HG03442 (cell line): ENCODE measurements around the gene TREML4.

Experiments used
- ATAC-seq: cut with Tn5 transposase; IDR thresholded peaks from one replicate; pipeline ENCODE4 v1.9.1; 2021; ENCODE audit warnings: mild to moderate bottlenecking, moderate library complexity; ENCODE audit not compliant: unreplicated experiment

Gene TREML4

DNA sequence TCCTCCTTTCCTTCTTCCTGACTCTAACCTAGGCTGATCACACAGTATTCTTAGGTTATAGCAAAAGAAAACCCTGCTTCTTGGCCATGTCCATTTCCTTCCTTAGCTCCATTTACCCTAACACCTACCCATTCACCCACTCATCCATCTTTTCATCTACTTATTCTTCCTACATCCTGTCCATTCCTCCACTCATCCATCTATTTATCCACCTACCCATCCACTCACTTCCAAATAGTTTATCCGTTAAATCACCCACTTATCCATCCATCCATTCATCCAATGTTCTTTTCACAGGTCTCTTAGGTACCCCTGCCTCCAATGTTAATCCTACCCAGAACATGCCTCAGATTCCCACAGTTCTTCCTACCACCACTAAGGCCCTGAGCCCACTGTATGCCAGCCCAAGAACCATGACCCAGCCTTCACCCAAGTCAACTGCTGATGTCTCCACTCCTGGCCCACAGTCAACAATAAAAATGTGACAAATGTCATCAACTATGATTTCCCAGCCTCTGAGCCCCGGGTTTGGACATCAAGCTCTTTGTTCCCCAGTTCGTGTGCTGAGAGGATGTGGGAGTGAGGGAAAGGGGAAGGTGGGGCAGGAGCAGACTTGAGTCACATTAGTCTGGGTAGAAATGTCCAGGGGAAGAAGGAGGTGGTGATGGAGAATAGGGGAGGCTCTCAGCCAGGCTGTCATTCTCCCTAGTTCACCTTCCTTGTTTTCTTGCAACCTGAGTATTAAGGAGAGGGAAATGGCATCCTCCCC is 24.4 kb downstream of the TREML4 start:
- no peak for ATAC-seq

- ATAC-seq: no peak
These were observed 27.0 kb downstream of the TREML4 start for GRCh38 chr6:41255110-41255509.

DNA sequence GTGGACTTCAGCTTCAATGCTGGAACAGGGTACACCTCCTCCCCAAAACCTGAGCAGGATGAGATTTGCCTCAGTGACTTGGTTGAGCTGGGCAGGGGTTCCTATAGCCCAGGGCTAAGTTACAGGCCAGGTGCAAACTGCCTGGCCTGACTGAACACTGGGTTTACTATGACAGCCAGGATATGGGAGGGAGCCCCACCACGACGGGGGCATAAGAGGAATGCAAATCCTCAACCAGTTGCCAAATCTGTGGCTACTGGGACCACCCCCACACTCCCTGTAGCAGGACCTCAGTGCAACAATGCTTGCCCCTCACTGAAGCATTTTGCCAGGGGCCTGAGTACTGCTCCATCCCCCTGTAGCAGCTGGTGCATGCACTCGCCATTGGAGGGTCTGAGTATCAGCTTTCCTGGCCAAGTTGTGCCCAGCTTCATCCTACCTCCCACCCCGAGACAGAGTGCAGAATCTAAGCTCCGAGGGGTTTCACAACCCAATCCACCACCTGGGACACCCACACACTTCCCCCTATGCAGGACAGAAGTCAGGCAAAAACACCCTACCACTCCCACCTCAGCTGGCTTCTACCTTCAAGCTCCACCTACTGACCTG is 27.6 kb downstream of the TREML4 start:
- no peak for ATAC-seq

DNA sequence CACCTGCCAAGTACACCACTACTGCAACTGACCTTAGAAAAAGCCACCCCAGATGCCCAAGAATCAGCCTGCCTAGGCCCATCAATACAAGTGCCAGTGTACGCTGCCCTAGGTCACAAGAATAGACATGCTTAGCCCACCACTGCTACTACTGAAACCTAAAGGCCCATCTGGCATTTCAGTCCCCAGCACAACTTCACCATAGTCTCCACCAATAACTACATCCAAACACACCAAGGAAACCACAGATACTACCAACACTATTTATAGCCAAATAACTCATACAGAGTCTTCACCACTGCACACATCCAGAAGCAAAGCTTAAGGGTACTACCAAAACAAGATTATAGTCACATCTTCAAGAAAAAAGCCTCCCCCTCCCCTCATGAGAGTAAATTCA is 28.2 kb downstream of the TREML4 start:
- ATAC-seq: peak; percentile 69

DNA sequence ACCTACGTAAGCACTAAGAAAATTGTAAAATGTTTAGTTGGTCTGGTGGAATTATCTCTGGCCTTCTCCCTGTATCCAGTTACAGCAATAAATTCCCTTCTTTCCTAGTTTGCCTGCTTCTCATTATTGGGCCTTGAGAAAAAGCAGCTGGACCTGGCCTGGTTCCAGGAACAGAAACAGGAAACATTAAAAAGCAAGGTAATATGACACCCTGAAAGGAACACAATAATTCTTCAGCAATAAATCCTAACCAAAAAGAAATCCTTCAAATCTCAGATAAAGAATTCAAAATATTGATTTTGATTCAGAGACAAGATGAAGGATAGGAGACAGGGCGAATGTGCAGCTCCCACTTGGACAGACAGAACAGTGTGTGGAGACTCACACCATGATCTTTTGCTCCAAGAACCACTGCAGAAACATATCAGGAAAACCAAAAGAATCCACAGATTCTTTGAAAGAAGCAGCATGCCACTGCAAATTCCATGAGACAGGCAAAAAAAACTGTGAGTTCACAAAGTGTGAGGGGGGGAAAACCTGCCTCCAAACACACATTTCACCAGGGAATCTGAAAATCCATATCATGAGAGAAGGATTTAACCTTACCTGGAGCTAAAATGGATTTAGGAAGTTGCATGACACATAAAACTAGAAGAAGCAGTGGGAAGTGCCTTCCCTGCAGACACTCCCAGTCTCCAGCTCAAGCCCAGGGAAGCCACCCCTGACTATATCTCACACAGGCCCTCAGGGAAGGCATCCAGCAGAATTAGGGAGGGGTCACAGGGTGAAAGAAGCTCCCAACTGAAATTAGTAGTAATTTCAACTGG is 29.4 kb downstream of the TREML4 start:
- no peak for ATAC-seq

GRCh38 chr6:41258196-41258493 is 30.0 kb downstream of the TREML4 start:
- no peak for ATAC-seq

DNA sequence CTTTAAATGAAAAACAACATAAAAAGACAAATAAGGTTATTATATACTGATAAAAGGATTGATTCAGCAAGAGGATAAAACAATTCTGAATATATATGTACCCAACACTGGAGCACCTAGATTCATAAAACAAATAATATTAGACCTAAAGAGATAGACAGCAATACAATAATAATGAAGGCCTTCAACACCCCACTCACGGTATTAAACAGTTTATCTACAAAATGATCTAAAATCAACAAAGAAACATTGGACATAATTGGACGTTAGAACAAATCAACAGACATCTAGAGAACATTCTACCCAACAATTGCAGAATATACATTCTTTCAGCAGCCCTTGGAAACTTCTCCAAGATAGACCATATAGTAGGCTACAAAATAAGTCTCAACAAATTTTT is 34.3 kb downstream of the TREML4 start:
- ATAC-seq: no peak

DNA sequence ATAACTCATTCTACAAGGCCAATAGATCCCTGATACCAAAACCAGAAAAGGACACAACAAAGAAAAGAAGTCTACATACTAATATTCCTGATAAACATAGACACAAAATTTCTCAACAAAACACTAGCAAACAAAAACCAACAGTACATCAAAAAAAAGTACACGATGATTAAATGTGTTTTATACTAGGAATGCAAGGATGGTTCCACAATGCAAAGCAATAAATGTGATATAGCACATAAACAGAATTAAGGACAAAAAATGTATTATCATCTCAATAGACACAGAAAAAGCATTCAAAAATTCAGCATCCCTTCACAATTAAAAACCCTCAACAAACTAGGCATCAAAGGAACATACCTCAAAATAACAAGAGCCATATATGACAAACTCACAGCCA is 35.1 kb downstream of the TREML4 start:
- no peak for ATAC-seq

- no peak for ATAC-seq
These were observed 38.4 kb downstream of the TREML4 start for GRCh38 chr6:41266541-41266940.

DNA sequence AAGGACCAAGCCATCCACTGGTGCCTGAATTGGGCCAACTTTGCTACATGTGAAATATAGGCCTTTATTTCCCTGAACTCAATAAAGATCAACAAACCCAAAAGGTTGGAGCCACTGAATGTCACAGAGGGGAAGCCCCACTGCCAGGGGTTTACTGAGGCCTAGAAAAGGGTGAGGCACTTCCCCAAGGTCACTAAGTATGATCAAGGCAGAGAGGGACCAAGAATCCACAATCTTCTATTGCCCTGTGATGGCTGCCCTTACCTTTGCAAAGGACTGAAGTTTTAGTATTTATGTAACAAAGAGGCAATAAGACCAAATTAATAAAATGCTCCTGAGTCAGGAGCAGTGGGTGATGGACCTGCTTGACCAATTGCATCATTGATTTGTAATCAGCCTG is 40.3 kb downstream of the TREML4 start:
- ATAC-seq: no peak

- no peak for ATAC-seq
These were observed 41.0 kb downstream of the TREML4 start for GRCh38 chr6:41269166-41269565.

- ATAC-seq: no peak
These were observed 41.6 kb downstream of the TREML4 start for GRCh38 chr6:41269716-41270115.

DNA sequence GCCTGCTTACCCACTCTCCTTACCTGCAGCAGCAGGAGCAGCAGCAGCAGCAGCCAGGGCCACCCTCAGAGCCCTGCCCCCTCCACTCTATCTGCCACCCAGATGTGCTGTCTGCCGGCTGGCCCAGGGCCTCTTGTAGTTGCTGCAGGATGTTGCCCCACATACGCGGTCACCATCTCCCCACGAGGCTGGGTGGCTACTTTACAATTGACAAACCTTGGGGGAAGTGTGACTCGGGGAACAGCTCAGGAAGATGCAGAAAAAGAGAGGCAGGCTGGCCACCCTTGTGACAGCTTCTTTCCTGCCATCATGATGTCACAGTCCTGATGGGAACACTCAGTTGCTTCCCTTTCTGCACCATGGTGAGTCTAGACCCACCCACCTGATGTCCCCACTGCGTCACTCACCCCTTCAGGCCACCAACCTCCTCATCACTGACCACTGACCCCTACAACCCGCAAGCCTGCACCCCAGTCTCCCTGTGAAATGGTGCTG is 43.8 kb downstream of the TREML4 start:
- ATAC-seq: no peak

GRCh38 chr6:41272591-41273240 is 44.6 kb downstream of the TREML4 start:
- no peak for ATAC-seq

GRCh38 chr6:41273714-41274113 is 45.6 kb downstream of the TREML4 start:
- no peak for ATAC-seq

- ATAC-seq: no peak
These were observed 46.1 kb downstream of the TREML4 start for GRCh38 chr6:41274256-41274655.

DNA sequence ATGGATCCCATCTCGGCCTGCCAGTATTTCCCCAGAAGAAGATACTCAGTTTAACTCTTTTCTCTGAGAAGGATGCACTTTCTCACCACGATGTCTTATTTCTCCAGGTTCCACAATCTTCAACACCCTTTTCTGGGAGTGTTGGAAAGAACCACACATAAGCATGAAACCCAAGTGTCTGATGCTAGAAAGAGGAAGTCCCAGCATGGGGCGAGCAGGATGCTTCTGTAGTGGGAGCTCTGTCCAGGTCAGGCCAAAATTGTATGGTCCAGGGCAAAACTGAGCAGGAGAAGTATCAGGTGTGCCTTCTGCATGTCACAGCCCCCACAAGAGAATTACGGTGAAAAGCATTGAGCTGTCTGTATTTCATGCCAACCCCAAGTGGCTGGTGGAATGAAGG is 47.3 kb downstream of the TREML4 start:
- no peak for ATAC-seq

DNA sequence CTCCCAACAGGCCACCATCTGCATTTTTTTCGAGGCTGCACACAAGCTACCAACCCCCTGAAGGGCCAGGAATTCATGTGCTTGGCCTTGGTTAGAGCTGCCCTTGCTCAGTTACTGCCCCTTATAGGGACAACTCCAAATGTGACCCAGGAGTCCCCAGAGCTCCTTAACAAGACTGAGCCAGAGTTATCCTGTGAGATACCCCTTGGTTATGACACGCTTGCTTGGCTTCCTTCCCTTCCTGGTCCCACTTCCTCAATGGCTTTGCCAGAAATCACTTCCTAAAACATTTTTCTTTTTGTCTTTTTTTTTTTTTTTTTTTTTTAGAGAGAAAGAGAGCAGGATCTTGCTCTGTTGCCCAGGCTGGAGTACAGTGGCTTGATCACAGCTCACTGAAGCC is 49.5 kb downstream of the TREML4 start:
- ATAC-seq: no peak

DNA sequence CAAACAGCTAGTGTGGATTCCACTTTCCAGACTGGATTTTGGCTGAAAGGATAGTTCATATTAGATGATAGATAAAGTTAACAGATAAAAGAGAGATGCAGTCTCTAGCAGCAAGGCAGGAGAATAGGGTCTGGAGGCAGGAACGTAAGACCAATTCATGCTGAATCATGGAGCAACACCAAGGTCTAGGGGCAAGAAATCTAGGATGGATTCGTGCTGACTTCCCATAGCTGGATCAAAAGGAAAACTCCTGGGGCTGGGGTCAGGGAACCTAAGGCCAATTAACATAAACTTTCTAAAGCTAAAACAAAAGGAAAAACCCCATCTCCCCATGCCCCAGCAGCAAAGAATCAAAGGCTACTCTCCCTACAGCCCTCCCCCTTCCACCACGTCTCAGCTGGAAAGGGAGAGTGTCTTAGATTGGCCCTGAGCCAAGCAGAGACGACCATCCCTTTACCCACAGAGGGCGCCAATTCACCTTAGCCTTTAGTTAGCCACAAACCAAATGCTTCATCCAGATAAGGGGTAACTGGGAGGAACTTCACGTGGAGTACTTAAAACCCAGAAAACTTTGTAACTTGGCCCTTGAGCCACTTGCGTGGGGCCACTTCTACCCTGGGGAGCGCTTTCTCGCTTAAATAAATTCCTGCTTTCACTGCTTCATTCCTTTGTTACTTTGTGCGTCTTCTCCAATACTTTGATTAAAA is 50.7 kb downstream of the TREML4 start:
- no peak for ATAC-seq

DNA sequence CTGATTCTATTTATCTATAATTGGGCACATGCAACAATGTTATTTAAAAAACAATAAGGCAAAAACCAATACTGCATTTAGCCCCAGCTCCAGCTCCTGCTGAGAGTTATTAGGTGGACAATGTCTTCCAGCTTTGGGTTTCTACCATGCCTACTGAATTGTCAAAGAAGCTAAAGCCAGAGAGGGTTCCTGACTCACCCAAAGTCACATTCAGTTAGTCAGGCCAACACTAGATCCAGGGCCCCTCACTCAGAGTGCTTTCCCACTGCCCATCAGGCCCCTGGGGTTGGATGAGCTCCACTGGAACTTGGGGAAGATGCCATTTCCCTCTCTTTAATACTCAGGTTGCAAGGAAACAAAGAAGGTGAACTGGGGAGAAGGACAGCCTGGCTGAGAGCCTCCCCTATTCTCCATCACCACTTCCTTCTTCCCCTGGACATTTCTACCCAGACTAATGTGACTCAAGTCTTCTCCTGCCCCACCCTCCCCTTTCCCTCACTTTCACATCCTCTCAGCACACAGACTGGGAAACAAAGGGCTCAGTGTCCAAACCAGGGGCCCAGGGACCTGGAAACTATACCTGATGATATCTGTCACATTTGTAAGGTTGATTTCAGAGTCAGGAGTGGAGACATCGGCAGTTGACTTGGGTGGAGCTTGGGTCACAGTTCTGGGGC is 52.4 kb downstream of the TREML4 start:
- no peak for ATAC-seq
